Endothelial cell (in vitro differentiated cells): ENCODE data around the gene GAK. TPM values are rescaled to one million over a fixed set of nuclear protein-coding genes. Genes with fewer than 3 reads are reported as not detected.

Source experiments
- DNase-seq: peaks from one replicate; pipeline ENCODE4 v3.0.0; 2021; ENCODE audit warnings: low spot score
- H3K27ac Mint-ChIP-seq: one replicate; pipeline ENCODE4 v1.8.0; 2021; ENCODE audit warnings: mixed read lengths, inconsistent platforms; ENCODE audit not compliant: unreplicated experiment
- H3K27me3 Mint-ChIP-seq: one replicate; pipeline ENCODE4 v1.8.0; 2021; ENCODE audit warnings: mild to moderate bottlenecking, moderate library complexity, mixed read lengths, inconsistent platforms; ENCODE audit not compliant: unreplicated experiment
- H3K36me3 Mint-ChIP-seq: one replicate; pipeline ENCODE4 v1.8.0; 2021; ENCODE audit warnings: mild to moderate bottlenecking, low read depth, mixed read lengths, inconsistent platforms; ENCODE audit not compliant: unreplicated experiment
- H3K4me1 Mint-ChIP-seq: one replicate; pipeline ENCODE4 v1.8.0; 2021; ENCODE audit warnings: mild to moderate bottlenecking, mixed read lengths, inconsistent platforms; ENCODE audit not compliant: unreplicated experiment
- H3K4me3 Mint-ChIP-seq: one replicate; pipeline ENCODE4 v1.8.0; 2021; ENCODE audit warnings: mild to moderate bottlenecking, mixed read lengths, inconsistent platforms; ENCODE audit not compliant: unreplicated experiment
- H3K9me3 Mint-ChIP-seq: one replicate; pipeline ENCODE4 v1.8.0; 2021; ENCODE audit warnings: mixed read lengths, inconsistent platforms; ENCODE audit not compliant: unreplicated experiment
- CTCF ChIP-seq: fragments of 200-600 bp; sonication (generic); IDR thresholded peaks from one replicate; pipeline ENCODE4 v1.5.0; 2021; ENCODE audit warnings: antibody characterized with exemption; ENCODE audit not compliant: unreplicated experiment
- total RNA-seq: library from RNA; stranded (reverse); fragmentation: NEBNext Ultra II Directional; extraction: Animal tissue kit (Norgen Biotek cat#: 25700); gene quantifications from one replicate; pipeline ENCODE4 v1.2.1, GENCODE V29; 2021; ENCODE audit not compliant: unreplicated experiment

GAK gene
- total RNA-seq, 1 donor from 2014 or later: 112 TPM

- H3K27ac Mint-ChIP-seq: no peak overlapping the region
- H3K4me3 Mint-ChIP-seq: peak overlapping the region; percentile 77
- no peak for DNase-seq
- H3K27me3 Mint-ChIP-seq: peaks cover 11% of the 10 kb centered on the region
- TF ChIP-seq CTCF: no peak
- H3K4me1 Mint-ChIP-seq: no peaks in the 10 kb centered on the region
- no peaks in the 10 kb centered on the region for H3K9me3 Mint-ChIP-seq
- H3K36me3 Mint-ChIP-seq: peaks cover 30% of the 10 kb centered on the region
These were observed 35.5 kb downstream of the GAK start for GRCh38 chr4:896630-897029.

GRCh38 chr4:896216-896615, 35.9 kb downstream of the GAK start:
- no peak overlapping the region for H3K27ac Mint-ChIP-seq
- peak overlapping the region; percentile 77 for H3K4me3 Mint-ChIP-seq
- no peaks in the 10 kb centered on the region for H3K4me1 Mint-ChIP-seq
- H3K36me3 Mint-ChIP-seq: peaks cover 30% of the 10 kb centered on the region
- TF ChIP-seq CTCF: no peak
- DNase-seq: no peak
- H3K27me3 Mint-ChIP-seq: peaks cover 11% of the 10 kb centered on the region
- H3K9me3 Mint-ChIP-seq: no peaks in the 10 kb centered on the region

GRCh38 chr4:895596-895995, 36.5 kb downstream of the GAK start:
- TF ChIP-seq CTCF: no peak
- Mint-ChIP-seq H3K27ac (no peak overlapping the region), H3K4me1 (no peaks in the 10 kb centered on the region), H3K4me3 (no peak overlapping the region), H3K9me3 (no peaks in the 10 kb centered on the region), H3K27me3 (peaks cover 10% of the 10 kb centered on the region), H3K36me3 (peaks cover 34% of the 10 kb centered on the region)
- DNase-seq: no peak

- TF ChIP-seq CTCF: no peak
- Mint-ChIP-seq H3K9me3 (no peaks in the 10 kb centered on the region), H3K4me1 (no peaks in the 10 kb centered on the region), H3K4me3 (no peak overlapping the region), H3K27me3 (peaks cover 5% of the 10 kb centered on the region), H3K36me3 (peaks cover 23% of the 10 kb centered on the region), H3K27ac (no peak overlapping the region)
- no peak for DNase-seq
These were observed 38.0 kb downstream of the GAK start for GRCh38 chr4:893995-894705.

GRCh38 chr4:893276-893994, 38.7 kb downstream of the GAK start:
- Mint-ChIP-seq H3K9me3 (no peaks in the 10 kb centered on the region), H3K27ac (no peak overlapping the region), H3K4me1 (no peaks in the 10 kb centered on the region), H3K27me3 (peaks cover 5% of the 10 kb centered on the region), H3K36me3 (peaks cover 16% of the 10 kb centered on the region), H3K4me3 (no peak overlapping the region)
- no peak for TF ChIP-seq CTCF
- no peak for DNase-seq
